Suprapubic skin (tissue), 4 donors: ENCODE results near the gene LIN54. TPM values are rescaled to one million over a fixed set of nuclear protein-coding genes. Genes with fewer than 3 reads are reported as not detected.
A peak's percentile ranks its signal among the peaks of the same experiment; 100 is the strongest.
"Not testable (repeated sequence)": the region's sequence is repeated elsewhere in the genome, so short reads cannot be mapped to it uniquely, and the experiment has no call there.

Source experiments
- DNase-seq, 2 donors: peaks; one replicate each; pipeline ENCODE4 v3.0.0-alpha.2; 2019; ENCODE audit warnings: low spot score in 2 of 2
- H3K27ac ChIP-seq: fragments of 200-600 bp; sonication (generic); one replicate; pipeline ENCODE4 v1.5.1; 2019
- H3K27me3 ChIP-seq: fragments of 200-600 bp; sonication (generic); one replicate; pipeline ENCODE4 v1.5.1; 2019
- H3K36me3 ChIP-seq: fragments of 200-600 bp; sonication (generic); one replicate; pipeline ENCODE4 v1.5.1; 2019
- H3K4me1 ChIP-seq: fragments of 200-600 bp; sonication (generic); one replicate; pipeline ENCODE4 v1.5.1; 2019
- H3K4me3 ChIP-seq: fragments of 200-600 bp; sonication (generic); one replicate; pipeline ENCODE4 v1.5.1; 2019; ENCODE audit warnings: mild to moderate bottlenecking
- H3K9me3 ChIP-seq: fragments of 200-600 bp; sonication (generic); one replicate; pipeline ENCODE4 v1.5.1; 2019
- EP300 ChIP-seq: sonication (generic); formaldehyde crosslinking; IDR thresholded peaks from one replicate; pipeline ENCODE4 v1.6.1; 2017; ENCODE audit warnings: antibody characterized with exemption
- POLR2A ChIP-seq, 2 donors: fragments of 450-650 bp; IDR thresholded peaks; one replicate each; pipeline ENCODE4 v1.6.1; 2017; ENCODE audit warnings: antibody characterized with exemption in 2 of 2, mild to moderate bottlenecking in 2 of 2, moderate library complexity in 2 of 2
- POLR2AphosphoS5 ChIP-seq, 3 donors: sonication (generic); formaldehyde crosslinking; IDR thresholded peaks; one replicate each; pipeline ENCODE4 v1.6.1; 2017; ENCODE audit warnings: antibody characterized with exemption in 3 of 3
- WGBS: methylation state at CpG from one replicate; pipeline ENCODE4 v1.1.5; 2018; 5-methylcytosine and 5-hydroxymethylcytosine counted together
- total RNA-seq, 4 donors: library from RNA; depleted of rRNA; stranded (reverse); fragments of >200 nt; gene quantifications; one replicate each; pipeline ENCODE4 v1.1.0, GENCODE V29; 2016
- TF ChIP-seq, protein P1 (sequence below), 2 donors: fragments of 200-600 bp in 1 of 2; fragments of 450-650 bp in 1 of 2; sonication (generic) in 1 of 2; IDR thresholded peaks; one replicate each; pipeline ENCODE4 v1.5.1; 2016 to 2019; ENCODE audit warnings: antibody characterized with exemption in 2 of 2, mild to moderate bottlenecking in 1 of 2, moderate library complexity in 1 of 2

Gene LIN54
- total RNA-seq, 4 donors from 2014 or later: 8.6 to 17.4 (median 15.3) TPM

DNA sequence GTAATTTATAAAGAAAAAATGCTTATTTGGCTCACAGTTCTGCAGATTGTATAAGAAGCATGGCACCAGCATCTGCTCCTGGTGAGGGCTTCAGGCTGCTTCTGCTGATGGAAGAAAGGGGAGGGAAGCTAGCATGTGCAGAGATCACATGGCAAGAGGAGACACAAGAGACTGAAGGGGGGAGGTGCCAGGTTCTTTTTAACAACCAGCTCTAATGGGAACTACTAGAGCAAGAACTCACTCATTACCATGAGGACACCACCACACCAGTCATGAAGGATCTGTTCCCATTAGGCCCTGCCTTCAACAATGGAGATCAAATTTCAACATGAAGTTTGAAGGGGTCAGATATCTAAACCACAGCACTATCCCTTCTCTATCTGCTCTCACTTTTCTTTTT lies 14.9 kb upstream of the LIN54 start:
- no peak for DNase-seq
- TF ChIP-seq, protein P1, sequence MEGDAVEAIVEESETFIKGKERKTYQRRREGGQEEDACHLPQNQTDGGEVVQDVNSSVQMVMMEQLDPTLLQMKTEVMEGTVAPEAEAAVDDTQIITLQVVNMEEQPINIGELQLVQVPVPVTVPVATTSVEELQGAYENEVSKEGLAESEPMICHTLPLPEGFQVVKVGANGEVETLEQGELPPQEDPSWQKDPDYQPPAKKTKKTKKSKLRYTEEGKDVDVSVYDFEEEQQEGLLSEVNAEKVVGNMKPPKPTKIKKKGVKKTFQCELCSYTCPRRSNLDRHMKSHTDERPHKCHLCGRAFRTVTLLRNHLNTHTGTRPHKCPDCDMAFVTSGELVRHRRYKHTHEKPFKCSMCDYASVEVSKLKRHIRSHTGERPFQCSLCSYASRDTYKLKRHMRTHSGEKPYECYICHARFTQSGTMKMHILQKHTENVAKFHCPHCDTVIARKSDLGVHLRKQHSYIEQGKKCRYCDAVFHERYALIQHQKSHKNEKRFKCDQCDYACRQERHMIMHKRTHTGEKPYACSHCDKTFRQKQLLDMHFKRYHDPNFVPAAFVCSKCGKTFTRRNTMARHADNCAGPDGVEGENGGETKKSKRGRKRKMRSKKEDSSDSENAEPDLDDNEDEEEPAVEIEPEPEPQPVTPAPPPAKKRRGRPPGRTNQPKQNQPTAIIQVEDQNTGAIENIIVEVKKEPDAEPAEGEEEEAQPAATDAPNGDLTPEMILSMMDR (IDR thresholded peaks at IDR 0.05): no peak
- TF ChIP-seq EP300 (no peak), POLR2A (IDR thresholded peaks at IDR 0.05) (no peak), POLR2AphosphoS5 (IDR thresholded peaks at IDR 0.05) (no peak)
- H3K36me3 ChIP-seq: no peaks in the 10 kb centered on the region
- peaks cover 4% of the 10 kb centered on the region for H3K9me3 ChIP-seq
- no peaks in the 10 kb centered on the region for H3K4me1 ChIP-seq
- no peaks in the 10 kb centered on the region for H3K27me3 ChIP-seq
- no peak overlapping the region for H3K27ac ChIP-seq
- H3K4me3 ChIP-seq: no peak overlapping the region

DNA sequence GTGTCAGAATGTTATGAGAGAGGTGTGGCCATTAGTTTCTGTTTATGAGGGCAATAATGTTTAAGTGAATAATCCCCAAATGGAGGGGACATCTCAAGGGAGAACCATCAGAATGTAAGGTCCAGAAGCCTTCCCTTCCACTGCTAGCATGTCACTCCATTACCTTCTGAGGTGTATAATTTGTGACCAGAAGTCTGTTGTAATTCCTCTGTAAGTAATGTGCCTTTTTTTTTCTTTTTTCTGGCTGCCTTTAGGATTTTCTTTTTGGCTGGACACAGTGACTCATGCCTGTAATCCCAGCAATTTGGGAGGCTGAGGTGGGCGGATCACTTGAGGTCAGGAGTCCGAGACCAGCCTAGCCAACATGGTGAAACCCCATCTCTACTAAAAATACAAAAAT lies 13.6 kb upstream of the LIN54 start:
- Histone ChIP-seq H3K4me3 (no peak overlapping the region), H3K4me1 (no peaks in the 10 kb centered on the region), H3K27me3 (no peaks in the 10 kb centered on the region), H3K27ac (no peak overlapping the region), H3K9me3 (peaks cover 4% of the 10 kb centered on the region), H3K36me3 (no peaks in the 10 kb centered on the region)
- no peak for TF ChIP-seq POLR2A (IDR thresholded peaks at IDR 0.05)
- TF ChIP-seq, protein P1 (IDR thresholded peaks at IDR 0.05): no peak
- no peak for TF ChIP-seq EP300
- TF ChIP-seq POLR2AphosphoS5 (IDR thresholded peaks at IDR 0.05): no peak
- no peak for DNase-seq
- WGBS: 83% methylated on average over 2 of the region's 2 CpGs

DNA sequence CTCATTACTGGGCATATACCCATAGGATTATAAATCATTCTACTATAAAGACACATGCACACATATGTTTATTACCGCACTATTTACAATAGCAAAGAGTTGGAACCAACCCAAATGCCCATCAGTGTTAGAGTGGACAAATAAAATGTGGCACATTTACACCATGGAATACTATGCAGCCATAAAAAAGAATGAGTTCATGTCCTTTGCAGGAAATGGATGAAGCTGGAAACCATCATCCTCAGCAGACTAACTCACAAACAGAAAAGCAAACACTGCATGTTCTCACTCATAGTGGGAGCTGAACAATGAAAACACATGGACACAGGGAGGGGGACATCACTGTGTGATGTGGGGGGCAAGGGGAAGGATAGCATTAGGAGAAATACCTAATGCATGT lies 13.0 kb upstream of the LIN54 start:
- H3K27me3 ChIP-seq, H3K27ac ChIP-seq, DNase-seq, H3K4me3 ChIP-seq, H3K36me3 ChIP-seq, H3K4me1 ChIP-seq, H3K9me3 ChIP-seq: not testable (repeated sequence)
- WGBS: 100% methylated on average over 1 of the region's 1 CpG

DNA sequence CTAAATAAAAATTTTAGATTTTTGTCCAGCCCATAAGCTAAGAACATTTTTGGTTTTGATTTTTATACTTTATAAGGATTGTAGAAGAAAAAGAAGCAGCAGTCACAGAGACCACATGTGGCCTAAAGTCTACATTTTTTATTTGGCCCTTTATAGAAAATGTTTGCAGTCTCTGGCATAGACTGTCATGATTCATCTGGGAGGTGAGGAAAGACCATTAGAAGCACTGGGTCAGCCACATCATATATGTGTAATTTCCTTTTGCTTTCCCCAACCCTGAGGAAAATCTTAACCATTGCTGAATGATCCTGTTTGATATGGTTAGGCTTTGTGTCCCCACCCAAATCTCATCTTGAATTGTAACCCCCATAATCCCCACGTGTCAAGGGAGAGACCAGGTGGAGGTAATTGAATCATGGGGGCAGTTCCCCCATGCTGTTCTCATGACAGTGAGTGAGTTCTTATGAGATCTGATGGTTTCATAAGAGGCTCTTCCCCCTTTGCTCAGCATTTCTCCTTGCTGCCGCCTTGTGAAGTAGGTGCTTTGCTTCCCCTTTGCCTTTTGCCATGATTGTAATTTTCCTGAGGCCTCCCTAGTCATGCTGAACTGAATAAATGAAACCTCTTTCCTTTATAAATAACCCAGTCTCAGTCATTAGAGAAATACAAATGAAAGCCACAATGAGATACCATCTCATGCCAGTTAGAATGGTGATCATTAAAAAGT lies 12.3 kb upstream of the LIN54 start:
- Histone ChIP-seq H3K36me3 (no peaks in the 10 kb centered on the region), H3K4me3 (no peak overlapping the region), H3K27me3 (no peaks in the 10 kb centered on the region), H3K4me1 (no peaks in the 10 kb centered on the region), H3K9me3 (peaks cover 4% of the 10 kb centered on the region), H3K27ac (no peak overlapping the region)
- 84% methylated on average over 2 of the region's 2 CpGs for WGBS
- no peak for TF ChIP-seq POLR2AphosphoS5 (IDR thresholded peaks at IDR 0.05)
- DNase-seq: no peak

DNA sequence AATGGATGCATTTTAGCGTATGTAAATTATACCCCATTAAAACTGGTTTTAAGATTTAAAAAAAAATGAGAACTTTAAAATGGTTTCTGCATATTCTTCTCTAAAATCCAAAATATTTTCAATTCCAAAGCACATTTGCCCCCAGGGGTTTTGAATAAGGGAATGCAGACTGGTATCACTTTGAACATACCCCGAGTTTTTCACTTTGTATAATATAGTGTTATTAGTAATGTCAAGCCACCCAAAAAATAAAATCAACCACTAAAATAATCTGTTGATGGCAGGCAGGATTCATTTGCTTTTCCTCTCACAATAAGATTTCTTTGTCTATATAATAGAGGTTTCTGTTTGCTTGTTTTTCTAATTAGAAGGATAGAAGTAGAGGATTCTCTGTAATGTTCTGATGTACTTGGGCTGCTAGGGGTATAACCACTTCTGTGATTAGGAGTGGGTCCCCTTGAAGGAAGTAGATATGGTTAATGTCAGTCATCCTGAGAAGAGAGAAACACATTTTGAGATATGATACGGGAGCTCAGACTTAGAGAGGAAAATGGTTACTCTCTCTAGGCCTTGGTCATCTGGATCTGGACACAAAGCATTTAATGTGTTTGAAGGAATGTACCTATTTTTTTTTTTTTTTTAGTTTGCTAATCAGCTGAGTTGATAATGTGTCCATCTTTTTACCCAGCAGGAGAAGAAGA lies 9.3 kb upstream of the LIN54 start:
- TF ChIP-seq, protein P1 (IDR thresholded peaks at IDR 0.05): no peak
- TF ChIP-seq POLR2A (IDR thresholded peaks at IDR 0.05) (no peak), EP300 (no peak), POLR2AphosphoS5 (IDR thresholded peaks at IDR 0.05) (no peak)
- H3K4me3 ChIP-seq: no peak overlapping the region
- H3K4me1 ChIP-seq: no peaks in the 10 kb centered on the region
- no peak for DNase-seq
- H3K27ac ChIP-seq: no peak overlapping the region
- no peaks in the 10 kb centered on the region for H3K36me3 ChIP-seq
- H3K9me3 ChIP-seq: peaks cover 4% of the 10 kb centered on the region
- 84% methylated on average over 3 of the region's 3 CpGs for WGBS
- no peaks in the 10 kb centered on the region for H3K27me3 ChIP-seq

DNA sequence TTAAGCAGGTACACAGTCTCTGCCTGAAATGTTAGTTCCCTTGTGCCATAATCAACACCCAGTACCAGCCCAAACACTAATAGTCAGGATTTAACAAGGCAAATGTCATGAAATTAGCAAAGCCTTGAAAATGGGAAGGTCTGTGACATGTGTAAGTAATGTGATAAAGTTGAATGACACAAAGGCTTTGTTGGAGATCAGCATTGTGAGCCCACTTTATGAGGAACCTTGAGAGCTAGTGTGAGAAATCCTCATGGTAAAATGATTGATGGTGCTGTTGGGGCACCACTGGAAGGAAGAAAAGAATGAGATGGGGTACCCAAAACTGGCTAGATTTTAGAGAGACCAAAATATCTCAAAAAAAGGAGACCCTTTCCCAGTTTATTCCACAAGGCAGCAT lies 3.3 kb upstream of the LIN54 start:
- H3K4me3 ChIP-seq: peak overlapping the region; percentile 90

More for the DNA sequence above, 3.3 kb upstream of the LIN54 start:
- DNase-seq: no peak
- H3K9me3 ChIP-seq: no peaks in the 10 kb centered on the region
- no peaks in the 10 kb centered on the region for H3K36me3 ChIP-seq
- no peak overlapping the region for H3K27ac ChIP-seq
- peaks cover 29% of the 10 kb centered on the region for H3K4me1 ChIP-seq
- TF ChIP-seq POLR2A (IDR thresholded peaks at IDR 0.05) (no peak), POLR2AphosphoS5 (IDR thresholded peaks at IDR 0.05) (no peak), EP300 (no peak)
- TF ChIP-seq, protein P1 (IDR thresholded peaks at IDR 0.05): no peak
- H3K27me3 ChIP-seq: no peaks in the 10 kb centered on the region
